Measurements from ENCODE around the gene TEP1. TPM values are rescaled to one million over a fixed set of nuclear protein-coding genes. Genes with fewer than 3 reads are reported as not detected.
A peak's percentile ranks its signal among the peaks of the same experiment; 100 is the strongest.

The TEP1 gene
- total RNA-seq, result 17.7 and 22.0 TPM in 2 replicates

DNA sequence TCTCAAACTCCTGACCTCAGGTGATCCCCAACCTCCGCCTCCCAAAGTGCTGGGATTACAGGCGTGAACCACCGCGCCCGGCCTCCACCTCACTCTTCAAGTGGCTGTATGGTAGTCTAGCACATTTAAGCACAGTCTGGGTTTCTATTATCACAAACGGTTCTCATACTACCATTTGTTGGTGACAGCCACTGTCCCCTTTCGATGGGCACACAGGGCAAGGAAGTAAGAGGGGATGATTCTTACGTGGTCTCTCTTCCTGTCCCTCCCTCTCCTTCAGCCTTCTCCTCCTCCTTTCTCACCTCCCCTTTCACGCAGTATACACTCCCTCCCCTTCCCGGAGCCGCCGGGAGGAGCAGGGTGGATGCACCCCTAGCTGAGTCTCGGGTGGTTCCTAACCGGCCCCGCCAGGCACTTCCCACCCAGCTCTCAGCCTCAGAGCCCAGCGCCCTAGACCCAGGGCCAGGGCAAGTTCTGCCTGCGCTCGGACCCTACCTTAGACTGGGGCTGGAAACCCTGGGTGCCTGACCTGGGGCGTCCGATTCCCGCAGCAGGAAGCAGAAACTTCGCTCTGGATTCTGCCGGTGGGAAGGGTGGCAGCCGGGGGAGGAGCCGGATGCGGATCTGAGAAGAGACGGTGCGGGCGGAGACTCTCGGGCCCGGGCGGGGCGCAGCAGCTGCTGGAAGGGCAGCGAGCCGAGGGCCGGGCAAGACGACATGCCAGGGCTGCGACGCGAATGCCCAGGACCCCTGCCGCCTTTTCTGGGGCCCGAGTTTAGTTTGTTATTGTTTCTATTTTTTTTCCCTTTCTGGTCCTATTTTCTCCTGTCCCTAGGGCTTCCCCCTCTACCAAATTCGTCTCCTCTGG is at the start of gene TEP1:
TSS of gene TEP1 (minus strand) at position 626 of the 868 bp plus-strand sequence. CDS start 5,062 bp downstream, outside the sequence.
- peak; percentile 85 for DNase-seq (ENCODE audit: low read depth)
- TF ChIP-seq, protein P1, sequence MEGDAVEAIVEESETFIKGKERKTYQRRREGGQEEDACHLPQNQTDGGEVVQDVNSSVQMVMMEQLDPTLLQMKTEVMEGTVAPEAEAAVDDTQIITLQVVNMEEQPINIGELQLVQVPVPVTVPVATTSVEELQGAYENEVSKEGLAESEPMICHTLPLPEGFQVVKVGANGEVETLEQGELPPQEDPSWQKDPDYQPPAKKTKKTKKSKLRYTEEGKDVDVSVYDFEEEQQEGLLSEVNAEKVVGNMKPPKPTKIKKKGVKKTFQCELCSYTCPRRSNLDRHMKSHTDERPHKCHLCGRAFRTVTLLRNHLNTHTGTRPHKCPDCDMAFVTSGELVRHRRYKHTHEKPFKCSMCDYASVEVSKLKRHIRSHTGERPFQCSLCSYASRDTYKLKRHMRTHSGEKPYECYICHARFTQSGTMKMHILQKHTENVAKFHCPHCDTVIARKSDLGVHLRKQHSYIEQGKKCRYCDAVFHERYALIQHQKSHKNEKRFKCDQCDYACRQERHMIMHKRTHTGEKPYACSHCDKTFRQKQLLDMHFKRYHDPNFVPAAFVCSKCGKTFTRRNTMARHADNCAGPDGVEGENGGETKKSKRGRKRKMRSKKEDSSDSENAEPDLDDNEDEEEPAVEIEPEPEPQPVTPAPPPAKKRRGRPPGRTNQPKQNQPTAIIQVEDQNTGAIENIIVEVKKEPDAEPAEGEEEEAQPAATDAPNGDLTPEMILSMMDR (IDR thresholded peaks at IDR 0.05; ENCODE audit: insufficient read depth, low read depth, low read length), result no peak
- H3K4me3 ChIP-seq (ENCODE audit: low read depth, low read length), result peak within 1 kb of the TSS; percentile 94

DNA sequence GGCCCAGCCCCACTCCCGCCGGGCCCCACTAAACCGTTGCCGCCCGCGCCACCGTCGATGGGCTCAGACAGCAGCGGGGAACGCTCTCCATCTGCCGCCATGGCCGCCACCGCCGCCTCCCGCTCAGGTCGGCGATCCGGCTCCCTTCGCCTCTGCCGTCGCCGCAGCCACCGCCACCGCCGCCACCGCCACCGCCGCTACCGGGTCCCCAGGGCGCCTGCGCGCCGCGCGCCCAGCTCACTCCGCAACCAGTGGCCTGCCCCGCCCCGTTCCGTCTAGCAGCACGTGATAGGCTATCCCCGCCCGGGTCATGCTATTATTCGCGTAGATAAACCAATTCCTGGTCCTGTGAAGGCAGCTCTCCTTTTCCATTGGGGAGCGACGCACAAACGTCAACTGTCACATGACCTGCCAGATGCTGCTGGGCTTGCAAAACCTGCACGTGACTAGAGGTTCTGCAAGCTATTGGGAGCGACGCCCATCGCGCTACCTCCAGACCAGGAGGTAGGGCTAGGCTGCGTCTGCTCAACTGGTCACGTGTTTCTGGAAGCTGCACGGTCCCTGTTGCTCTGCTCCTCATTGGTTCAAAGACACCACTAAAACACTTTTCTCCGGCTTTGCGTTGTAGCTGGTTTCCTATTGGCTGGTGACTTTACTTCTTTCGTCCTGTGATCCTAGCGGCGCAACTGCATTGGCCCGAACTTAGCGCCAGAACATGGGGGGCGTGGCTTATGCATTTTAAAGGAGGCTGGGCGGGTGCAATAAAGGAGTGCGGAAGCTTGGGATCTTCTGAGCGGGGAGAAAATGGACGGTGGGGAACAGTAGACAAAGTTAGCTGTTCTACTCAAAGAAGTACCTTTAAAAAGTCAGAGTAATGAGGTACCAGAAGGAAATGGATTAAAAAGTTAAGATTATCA is 48.2 kb upstream of the TEP1 start, which contains the start of gene PIP4P1:
TSS of gene PIP4P1 (minus strand) at position 210 of the 917 bp plus-strand sequence. CDS start at position 101, 109 bp downstream.
- peak; percentile 100 for DNase-seq (ENCODE audit: low read depth)
- TF ChIP-seq, protein P1 (IDR thresholded peaks at IDR 0.05; ENCODE audit: insufficient read depth, low read depth, low read length), result no peak
- peak within 1 kb of the TSS; percentile 73 for H3K4me3 ChIP-seq (ENCODE audit: low read depth, low read length)

DNA sequence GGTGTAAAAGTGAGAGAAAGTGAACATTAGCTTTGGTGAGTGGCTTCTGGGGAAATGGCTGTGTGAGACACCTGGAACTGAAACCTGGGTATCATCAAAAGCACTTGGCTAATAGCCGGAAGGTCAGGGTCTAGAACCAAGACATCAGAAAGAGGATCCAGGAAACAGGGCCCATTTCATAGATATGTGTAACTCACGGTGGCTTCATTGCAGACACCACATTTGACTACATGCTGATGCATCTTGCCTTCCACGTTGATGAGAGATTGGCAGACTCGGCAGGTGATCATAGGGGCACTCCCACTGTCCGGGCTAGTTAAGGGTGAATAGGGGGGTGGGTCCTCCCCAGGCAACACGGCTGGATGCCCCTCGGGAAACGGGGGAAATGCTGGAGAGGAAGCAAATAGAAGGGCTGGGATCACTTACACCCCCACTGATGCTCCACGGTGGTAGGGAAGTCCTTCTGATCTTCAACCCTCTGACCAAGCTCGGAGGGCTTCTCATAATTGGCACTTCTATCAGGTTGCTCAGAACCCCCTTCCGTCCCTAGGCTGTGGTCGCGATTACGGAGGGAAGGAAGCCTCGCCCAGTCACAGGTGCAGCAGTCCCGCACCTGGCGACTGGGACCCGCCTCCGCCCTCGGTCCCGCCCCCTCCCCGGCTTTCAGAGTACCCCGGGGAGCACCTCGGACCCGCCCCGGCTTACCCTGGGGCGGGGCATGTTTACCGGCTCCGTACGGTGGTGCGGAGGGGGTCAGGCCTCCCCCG is 47.3 kb upstream of the TEP1 start:
- peak overlapping the region; percentile 73 for H3K4me3 ChIP-seq (ENCODE audit: low read depth, low read length)
- DNase-seq (ENCODE audit: low read depth), result peak; percentile 6
- TF ChIP-seq, protein P1 (IDR thresholded peaks at IDR 0.05; ENCODE audit: insufficient read depth, low read depth, low read length), result no peak

GRCh38 chr14:20458031-20458789 is 44.9 kb upstream of the TEP1 start:
- TF ChIP-seq, protein P1 (IDR thresholded peaks at IDR 0.05; ENCODE audit: insufficient read depth, low read depth, low read length), result no peak
- DNase-seq (ENCODE audit: low read depth), result no peak
- H3K4me3 ChIP-seq (ENCODE audit: low read depth, low read length), result no peak overlapping the region

DNA sequence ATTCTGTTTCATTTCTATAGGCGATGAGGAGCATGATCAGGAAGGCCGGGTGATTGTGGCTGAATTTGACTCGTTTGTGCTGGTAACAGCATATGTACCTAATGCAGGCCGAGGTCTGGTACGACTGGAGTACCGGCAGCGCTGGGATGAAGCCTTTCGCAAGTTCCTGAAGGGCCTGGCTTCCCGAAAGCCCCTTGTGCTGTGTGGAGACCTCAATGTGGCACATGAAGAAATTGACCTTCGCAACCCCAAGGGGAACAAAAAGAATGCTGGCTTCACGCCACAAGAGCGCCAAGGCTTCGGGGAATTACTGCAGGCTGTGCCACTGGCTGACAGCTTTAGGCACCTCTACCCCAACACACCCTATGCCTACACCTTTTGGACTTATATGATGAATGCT is 43.7 kb upstream of the TEP1 start:
- no peak for DNase-seq (ENCODE audit: low read depth)
- TF ChIP-seq, protein P1 (IDR thresholded peaks at IDR 0.05; ENCODE audit: insufficient read depth, low read depth, low read length), result no peak
- no peak overlapping the region for H3K4me3 ChIP-seq (ENCODE audit: low read depth, low read length)

Data from fibroblast of villous mesenchyme (primary cell).